HL-60/S4 treated with retinoic acid at 250 ng/mL for 4 days and 3 days (cell line): Measurements from ENCODE around the gene CHRNG.

ENCODE experiments used
- in situ Hi-C: fragments of 300-500 bp; cut with MboI; formaldehyde crosslinking; loops from 2 replicates; pipeline ENCODE4 v1.7.0; 2022; ENCODE audit warnings: low sequenced_read_pairs

Gene CHRNG

DNA sequence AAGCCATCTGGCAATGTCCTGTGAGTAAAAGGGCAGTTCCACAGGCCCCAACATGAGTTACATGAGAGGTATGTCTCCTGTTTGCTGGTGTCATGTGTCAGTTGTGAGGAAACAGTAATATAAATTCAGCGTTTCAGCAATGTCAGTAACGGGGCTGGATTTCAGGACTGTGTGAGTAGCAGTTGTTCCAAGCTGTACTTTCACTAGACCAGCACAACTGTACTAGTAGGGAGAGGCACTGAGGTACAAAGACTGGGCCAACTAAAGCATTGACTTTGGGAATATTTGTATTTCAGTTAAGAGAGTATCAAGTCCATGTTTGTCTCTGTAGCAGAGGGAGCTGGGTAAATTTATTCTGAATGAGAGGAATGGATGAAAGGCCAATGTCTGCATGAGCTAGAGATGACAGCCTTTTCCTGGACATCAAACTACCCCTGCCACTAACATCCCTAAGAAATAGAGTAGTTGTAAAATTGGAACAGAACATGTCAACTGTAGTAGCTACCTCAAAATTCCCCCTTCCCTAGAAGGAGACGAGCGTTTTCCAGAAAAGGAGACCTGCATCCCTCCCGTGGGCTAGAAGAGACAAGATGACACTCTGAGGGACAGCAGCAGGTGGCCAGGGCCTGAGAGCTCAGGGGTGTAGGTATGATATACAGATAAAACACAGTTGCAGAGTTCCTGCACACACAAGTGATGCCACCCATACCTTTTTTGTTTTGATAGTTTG, 35.3 kb downstream of the CHRNG start:
- in situ Hi-C loops = no loop called here

DNA sequence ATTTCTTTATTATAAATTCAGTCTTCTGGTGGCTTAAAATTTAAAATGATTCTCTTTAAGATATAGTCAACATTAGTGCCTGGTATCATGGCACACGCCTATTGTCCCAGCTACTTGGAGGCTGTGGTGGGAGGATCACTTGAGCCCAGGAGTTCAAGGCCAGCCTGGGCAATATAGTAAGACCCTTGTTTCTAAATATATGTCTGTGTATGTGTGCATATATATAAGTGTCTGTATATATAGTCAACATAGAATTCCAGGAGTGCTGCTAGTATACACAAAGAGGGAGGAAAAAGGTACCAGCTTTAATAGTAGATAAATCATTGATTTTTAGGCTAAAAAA, 35.9 kb downstream of the CHRNG start:
- in situ Hi-C loops = no loop called here

DNA sequence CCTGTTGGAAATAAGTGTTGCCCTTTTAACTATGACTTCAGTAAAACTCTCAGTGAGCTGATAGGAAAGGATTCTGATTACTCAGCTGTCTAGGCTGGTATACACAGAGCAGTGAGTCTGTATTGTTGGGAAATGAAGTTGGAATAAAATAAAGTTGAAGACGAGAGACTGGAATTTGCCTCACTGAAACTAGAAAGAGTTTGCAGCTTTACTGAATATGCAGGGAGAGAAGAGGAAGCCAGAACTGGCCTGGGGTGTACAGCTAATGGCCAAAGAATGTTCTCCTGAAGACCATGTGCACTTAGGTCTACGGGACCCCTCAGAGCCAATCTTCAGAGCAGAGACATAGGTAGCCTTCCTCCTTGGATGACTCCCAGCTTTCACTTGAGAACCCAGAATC, 37.5 kb downstream of the CHRNG start:
- in situ Hi-C loops = no loop called here

DNA sequence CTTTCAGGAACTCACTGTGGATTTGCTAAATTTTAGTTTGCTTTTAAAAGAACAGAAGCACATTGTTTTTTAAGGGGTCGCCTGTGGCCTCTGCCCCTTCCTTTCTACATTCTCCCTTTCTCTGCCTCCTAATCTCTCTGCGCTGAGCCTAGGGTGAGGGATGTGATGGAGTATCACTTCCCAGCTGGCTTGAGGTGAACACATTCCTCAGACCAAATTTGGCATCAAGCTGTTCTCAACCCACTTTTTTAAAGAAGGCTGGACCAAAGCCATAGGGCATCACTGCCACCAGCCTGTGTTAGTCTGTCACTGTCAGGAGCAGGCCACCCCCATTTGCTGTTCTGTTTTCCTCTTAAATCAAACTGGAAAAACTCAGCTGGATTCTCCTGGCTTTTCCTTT, 38.3 kb downstream of the CHRNG start:
- in situ Hi-C loops = no loop called here

DNA sequence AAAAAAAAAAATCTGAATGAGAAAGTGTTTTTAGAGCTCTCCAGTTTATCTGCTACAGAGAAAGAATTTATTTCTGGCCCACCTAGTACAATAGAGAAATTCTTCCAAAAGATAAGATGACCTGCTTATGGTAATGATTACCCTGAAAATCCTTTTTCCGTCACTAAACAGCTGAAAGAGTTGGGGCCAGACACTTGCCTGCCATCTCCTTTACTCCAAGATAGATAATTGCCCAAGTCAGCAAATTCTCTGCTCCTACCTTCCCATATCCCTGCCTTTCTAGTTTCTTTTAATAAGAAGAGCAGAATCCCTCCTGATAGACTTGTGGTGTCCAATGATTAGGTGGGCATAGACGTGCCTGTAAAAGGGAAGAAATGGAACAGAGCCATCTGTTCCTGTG, 39.1 kb downstream of the CHRNG start:
- in situ Hi-C loops = no loop called here

DNA sequence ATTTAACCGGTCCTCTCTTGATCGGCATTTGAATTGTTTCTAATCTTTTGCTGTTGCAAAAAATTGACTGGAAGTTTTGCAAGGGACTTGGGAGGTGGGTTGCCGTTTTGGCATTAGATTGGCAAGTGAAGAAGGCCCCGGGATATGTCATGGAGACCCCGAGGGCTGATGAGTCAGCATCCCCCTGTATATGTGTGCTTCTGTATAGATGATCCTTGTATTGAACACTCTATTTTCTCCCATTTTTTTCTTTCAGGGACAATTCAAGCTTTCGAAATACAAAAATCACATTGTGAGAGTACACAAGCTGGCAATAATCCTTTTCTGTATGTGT, 41.1 kb downstream of the CHRNG start:
- in situ Hi-C loops = no loop called here

DNA sequence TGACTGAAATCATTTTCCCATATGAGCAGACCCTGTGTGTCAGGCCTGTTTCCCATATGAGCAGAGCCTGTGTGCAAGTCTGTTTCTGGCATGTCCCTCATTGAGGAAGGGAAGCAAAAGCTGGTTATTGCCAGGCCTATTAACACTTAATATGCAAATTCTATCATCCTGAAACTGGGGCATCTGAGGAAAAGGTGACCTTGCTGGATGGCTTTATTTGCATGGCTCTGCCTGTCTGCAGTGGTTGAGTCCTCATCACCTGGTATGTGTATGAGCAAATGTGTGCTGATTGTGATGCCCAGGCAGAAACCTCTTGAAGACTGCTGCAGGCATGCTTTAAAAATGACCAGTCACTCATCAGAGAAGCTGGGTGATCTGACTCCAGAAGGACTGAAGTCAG, 42.2 kb downstream of the CHRNG start:
- in situ Hi-C loops = no loop called here

DNA sequence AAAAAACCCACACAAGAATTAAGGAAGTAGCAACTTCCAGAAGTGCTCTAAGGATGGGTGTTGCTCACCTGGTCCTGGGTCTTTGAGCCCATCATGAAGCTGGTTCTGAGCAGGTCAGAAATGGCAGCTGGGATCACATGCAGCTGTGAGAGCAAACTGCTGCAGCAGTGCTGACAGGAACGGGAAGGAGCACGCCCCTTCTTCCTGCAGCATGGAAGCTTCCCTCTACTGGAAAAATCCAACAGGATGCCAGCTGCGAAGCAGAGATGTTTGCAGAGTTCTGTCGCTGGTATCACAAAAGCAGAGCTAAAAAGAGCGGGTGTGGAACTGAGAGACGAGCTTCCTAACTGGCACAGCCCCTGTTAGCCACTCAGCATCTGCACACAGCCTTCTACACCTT, 44.7 kb downstream of the CHRNG start:
- in situ Hi-C loops = no loop called here

DNA sequence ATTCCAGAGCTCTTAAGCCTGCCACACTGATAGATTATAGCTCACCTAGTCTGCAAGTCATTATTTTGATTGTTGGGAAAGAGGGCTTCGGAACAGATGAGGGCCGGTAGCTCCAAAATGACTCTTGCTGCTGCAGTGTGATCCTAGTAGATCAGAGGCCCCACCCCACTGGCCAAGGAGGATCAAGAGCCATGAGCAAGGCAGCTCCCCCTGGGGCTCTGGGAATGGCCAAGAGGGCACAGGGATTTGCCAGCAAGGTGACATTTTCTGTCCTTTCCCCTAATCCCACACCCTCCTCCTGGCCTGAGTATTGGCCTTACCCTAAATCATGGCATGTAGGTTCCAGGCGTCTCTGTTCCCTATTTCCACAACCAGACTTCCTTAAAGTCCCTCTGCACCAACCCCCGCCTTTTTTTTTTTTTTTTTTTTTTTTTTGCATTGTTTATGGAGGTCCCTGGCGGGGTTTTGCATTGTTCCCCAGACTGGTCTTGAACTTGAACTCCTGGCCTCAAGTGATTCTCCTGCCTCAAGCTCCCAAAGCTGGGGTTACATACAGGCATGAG, 47.5 kb downstream of the CHRNG start:
- in situ Hi-C loops = no loop called here

DNA sequence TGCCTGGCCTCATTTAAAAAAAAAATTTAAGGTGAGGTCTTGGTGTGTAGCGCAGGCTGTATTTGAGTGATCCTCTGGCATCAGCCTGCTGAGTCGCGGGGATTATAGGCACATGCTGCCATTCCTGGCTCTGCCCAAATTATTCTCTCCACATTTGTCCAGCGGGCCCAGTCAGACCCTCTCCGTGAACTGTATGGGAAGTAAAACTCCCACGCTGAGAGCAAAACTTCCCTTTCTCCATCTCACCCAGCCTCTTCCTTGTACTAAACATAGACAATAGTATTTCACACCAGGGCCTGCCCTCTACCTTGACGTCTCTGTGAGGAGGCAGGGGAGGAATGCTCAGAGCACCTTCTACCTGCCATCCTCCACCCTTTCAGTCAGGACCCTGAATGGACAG, 48.0 kb downstream of the CHRNG start:
- in situ Hi-C loops = no loop called here

DNA sequence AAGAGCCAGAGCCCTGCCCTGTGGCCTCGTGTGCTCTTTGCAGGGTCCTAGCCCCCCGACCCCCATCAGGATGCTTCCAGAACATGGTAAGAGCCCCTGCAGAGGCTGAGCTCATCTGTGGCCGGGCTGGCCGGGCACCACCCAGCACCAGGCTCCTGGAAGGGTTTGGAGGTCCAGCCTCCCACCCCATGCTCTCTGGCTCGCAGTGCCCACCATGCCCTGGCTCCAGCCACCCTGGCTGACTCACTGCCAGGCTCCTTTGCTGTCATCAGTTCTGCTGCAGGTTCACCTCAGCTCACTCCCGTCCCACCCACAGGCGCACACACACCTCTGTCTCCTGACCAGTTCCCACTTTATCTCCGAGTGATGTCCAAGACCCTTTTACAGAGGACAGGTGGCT, 48.5 kb downstream of the CHRNG start:
- in situ Hi-C loops = no loop called here

DNA sequence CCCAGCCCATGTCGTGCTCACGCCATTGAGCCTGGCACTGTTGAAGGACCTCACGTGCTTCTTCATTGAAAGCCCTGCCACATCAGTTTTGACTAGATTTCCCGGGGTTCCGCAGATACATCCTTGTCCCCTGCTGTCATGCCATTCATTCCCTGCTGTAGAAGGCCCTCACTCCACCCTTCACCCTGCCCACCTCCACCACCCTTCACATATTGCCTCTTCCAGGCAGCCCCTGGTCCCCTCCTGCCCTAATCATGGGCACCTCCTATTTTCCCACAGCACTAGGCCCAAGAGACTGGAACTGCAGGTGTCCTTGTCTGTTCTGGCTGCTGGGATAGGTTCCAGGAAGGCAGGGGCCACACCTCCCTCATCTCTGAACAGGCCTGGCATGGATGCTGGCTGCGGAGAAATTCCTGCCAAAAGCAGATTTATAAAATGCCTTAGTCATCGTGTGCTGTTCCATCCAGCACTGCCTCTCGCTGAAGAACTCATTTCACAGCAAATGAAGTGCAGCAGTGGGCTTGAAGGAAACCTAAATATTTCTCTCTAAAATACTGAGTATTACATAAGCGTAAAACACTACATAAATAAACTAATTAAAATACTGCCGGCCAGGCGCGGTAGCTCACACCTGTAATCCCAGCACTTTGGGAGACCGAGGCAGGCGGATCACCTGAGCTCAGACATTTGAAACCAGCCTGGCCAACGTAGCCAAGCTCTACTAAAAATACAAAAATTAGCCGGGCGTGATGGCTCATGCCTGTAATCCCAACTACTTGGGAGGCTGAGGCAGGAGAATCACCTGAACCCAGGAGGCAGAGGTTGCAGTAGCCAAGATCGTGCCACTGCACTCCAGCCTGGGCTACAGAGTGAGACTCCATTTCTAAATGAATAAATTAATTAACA, 49.4 kb downstream of the CHRNG start:
- in situ Hi-C loops = no loop called here

DNA sequence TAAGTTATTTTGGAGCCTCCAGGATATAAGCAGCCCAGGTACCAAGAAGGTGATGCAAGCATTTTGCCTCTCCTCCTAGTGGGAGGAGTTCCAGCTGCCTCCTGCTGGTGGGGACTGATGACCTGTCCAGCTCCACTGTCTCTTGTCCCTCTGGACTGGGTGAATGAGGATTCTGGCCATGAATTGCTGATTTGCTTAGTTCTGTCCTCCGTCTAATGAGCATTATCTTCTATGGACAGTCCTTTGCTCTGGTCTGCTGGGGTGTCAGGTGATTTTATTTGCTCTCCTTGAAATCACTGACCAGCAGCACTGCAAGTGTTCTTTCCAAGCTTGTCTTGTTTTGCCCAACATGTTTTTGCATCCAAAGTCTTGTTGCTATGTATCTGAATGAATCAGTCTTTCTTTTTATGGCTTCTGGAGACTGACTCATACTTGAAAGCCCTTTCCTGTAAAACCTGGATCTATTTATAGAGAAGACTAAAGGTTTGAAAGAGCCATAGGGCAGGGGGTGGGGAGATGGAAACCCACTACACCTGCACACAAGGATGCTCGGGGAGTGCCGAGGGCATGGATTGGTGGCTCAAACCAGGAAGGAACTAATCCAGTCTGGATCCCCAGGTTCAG, 53.4 kb downstream of the CHRNG start:
- in situ Hi-C loops = no loop called here

DNA sequence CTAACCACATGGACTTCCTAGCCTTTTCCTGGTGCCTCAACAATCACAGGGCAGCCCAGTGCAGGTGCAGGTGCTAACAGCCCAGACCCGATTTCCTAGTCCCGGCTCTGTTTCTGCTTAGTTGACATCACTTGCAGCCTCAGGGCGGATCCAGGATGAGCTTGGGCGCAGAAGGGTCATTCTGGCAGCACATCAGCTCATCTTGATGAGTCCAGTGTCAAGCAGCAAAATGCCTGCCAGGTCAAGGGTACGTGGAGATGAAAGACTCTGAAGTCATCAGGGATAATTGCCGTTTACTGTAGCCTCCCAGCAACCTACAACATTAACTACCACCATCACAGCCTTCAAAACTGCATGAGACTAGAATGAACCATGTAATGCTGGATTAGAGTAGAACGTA, 54.5 kb downstream of the CHRNG start:
- in situ Hi-C loops = no loop called here
